ENCODE data around the gene MPDZ.
A peak's percentile ranks its signal among the peaks of the same experiment; 100 is the strongest.

Gene MPDZ

DNA sequence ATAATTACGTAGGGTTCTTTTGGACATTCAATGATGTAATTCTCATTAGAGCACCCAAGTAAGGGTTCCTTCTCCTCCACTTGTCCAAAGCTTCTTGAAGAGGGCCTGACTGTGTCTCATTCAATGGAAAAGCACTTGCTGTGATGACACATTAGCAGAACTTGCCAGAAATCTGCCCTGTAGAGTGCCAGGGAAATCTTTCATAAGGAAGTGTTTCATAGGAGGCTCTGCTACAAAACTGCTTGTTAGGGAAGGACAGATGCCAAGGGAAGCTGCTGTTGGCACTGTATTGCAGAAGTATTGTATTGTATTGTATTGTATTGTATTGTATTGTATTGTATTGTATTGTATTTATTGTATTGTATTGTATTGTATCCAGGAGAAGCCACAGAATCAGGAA lies 45.5 kb upstream of the MPDZ start:
- H3K27ac ChIP-seq (ENCODE audit: extremely low read depth, low read depth, low read length), result no peak overlapping the region
- no peaks in the 10 kb centered on the region for H3K4me1 ChIP-seq (ENCODE audit: control insufficient read depth, insufficient read depth, low read length)
- ChIA-PET POLR2A (no interaction called here), CTCF (interaction anchor here (0.8 to 2.8 kb wide), 2 partner anchors 27 to 623 kb away, joined by 6 to 10 read pairs; no protein-coding TSS in a partner anchor)
- TF ChIP-seq ZIC2 (tag by site-specific recombination; IDR thresholded peaks at IDR 0.05) (no peak), ZNF670 (tag by site-specific recombination; IDR thresholded peaks at IDR 0.05; ENCODE audit: low read depth) (no peak), ZNF777 (tag by site-specific recombination; IDR thresholded peaks at IDR 0.05; ENCODE audit: borderline replicate concordance) (no peak), ZNF776 (tag by site-specific recombination; IDR thresholded peaks at IDR 0.05; ENCODE audit: borderline replicate concordance) (no peak), ZNF701 (tag by site-specific recombination; IDR thresholded peaks at IDR 0.05) (no peak)
- no peaks in the 10 kb centered on the region for H3K9me3 ChIP-seq (ENCODE audit: control insufficient read depth, insufficient read depth, low read depth, low read length)
- no peak overlapping the region for H3K4me3 ChIP-seq (ENCODE audit: low read depth, low read length)
- H3K36me3 ChIP-seq (ENCODE audit: control insufficient read depth in 2 of 2, insufficient read depth in 1 of 2, low read length in 2 of 2), result no peaks in the 10 kb centered on the region

DNA sequence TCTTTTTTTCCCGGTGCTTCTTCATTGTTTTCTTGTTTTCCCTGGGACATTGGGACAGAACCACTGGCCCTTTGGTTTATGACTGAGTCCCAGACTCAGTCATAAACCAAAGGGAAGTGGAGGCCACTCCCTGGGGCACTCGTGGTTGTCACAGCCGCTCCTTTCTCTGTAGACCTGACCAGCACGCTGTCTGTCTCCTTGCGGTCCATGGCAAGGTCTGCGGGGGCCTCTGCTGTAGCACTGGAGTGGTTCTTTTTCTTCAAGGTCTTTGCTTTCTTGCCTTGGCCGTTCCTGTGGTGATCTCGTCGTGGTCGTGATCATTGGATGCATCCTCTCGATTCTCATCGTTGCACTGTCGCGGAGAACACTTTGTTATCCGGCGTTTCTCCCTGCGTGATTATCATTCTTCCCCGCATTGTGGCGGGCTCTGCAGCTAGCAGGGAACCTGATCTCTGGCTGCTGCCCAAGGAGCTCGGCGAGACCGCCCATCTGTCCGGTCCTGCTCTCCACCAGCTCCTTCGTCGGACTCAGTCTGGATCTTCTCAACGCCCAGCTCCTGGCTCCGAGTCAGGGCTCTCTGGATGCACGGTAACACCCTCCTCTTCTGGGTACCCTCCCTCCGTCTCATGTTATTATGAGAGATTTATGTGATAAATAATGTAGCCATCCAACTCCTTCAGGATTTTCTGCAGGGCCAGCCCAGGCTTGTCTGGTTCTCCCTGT lies 43.5 kb upstream of the MPDZ start:
- TF ChIP-seq ZNF391 (tag by site-specific recombination; IDR thresholded peaks at IDR 0.05; ENCODE audit: borderline replicate concordance, low read depth) (no peak), ZNF843 (tag by site-specific recombination; IDR thresholded peaks at IDR 0.05) (no peak), GFI1B (tag by site-specific recombination; IDR thresholded peaks at IDR 0.05) (no peak), ZNF488 (tag by site-specific recombination; IDR thresholded peaks at IDR 0.05) (no peak), ZSCAN18 (tag by site-specific recombination; IDR thresholded peaks at IDR 0.05) (no peak), ZNF530 (tag by site-specific recombination; IDR thresholded peaks at IDR 0.05; ENCODE audit: low read depth) (no peak), ZNF23 (tag by site-specific recombination; IDR thresholded peaks at IDR 0.05; ENCODE audit: borderline replicate concordance) (no peak), MYNN (tag by site-specific recombination; IDR thresholded peaks at IDR 0.05; ENCODE audit: borderline replicate concordance) (no peak), ZNF175 (tag by site-specific recombination; IDR thresholded peaks at IDR 0.05) (no peak), ZNF473 (tag by site-specific recombination; IDR thresholded peaks at IDR 0.05) (no peak), ZNF16 (tag by site-specific recombination; IDR thresholded peaks at IDR 0.05; ENCODE audit: low read depth) (no peak), ZNF138 (tag by site-specific recombination; IDR thresholded peaks at IDR 0.05; ENCODE audit: borderline replicate concordance) (no peak), ZNF174 (tag by site-specific recombination; IDR thresholded peaks at IDR 0.05) (no peak)

DNA sequence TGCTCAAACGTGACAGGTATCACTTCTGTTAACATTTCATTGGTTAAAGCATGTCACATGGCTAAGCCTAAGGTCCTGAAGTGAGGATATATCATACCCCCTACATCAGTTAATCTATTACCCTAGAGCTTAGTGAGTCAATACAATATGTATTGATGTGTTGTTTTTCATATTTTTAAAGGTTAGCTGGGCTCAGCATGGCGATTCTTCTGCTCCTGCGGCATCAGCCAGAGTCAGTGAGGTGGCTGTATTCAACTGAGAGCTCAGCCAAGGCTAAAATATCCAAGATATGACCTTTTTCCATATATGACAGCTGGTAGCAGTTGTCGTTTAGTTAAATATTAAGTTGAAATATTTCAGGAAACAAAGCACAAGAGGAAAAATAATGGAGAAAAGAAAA lies 38.5 kb upstream of the MPDZ start:
- CTCF ChIA-PET, result interaction anchor here (0.5 to 0.6 kb wide), 2 partner anchors 32 to 726 kb away, joined by 3 read pairs; no protein-coding TSS in a partner anchor

More for the DNA sequence above, 43.5 kb upstream of the MPDZ start:
- Histone ChIP-seq H3K36me3 (ENCODE audit: control insufficient read depth in 2 of 2, insufficient read depth in 1 of 2, low read length in 2 of 2) (no peaks in the 10 kb centered on the region), H3K4me1 (ENCODE audit: control insufficient read depth, insufficient read depth, low read length) (no peaks in the 10 kb centered on the region), H3K4me3 (ENCODE audit: low read depth, low read length) (no peak overlapping the region), H3K9me3 (ENCODE audit: control insufficient read depth, insufficient read depth, low read depth, low read length) (no peaks in the 10 kb centered on the region), H3K27ac (ENCODE audit: extremely low read depth, low read depth, low read length) (no peak overlapping the region)
- ChIA-PET CTCF (interaction anchor here (2.8 kb wide), 1 partner anchor 29 kb away, joined by 10 read pairs; no protein-coding TSS in a partner anchor), POLR2A (no interaction called here)

More for the DNA sequence above, 38.5 kb upstream of the MPDZ start:
- Histone ChIP-seq H3K4me3 (ENCODE audit: low read depth, low read length) (no peak overlapping the region), H3K36me3 (ENCODE audit: control insufficient read depth in 2 of 2, insufficient read depth in 1 of 2, low read length in 2 of 2) (no peaks in the 10 kb centered on the region), H3K4me1 (ENCODE audit: control insufficient read depth, insufficient read depth, low read length) (no peaks in the 10 kb centered on the region), H3K27ac (ENCODE audit: extremely low read depth, low read depth, low read length) (no peak overlapping the region), H3K9me3 (ENCODE audit: control insufficient read depth, insufficient read depth, low read depth, low read length) (no peaks in the 10 kb centered on the region)
- TF ChIP-seq SETDB1 (IDR thresholded peaks at IDR 0.05; ENCODE audit: insufficient read length, low read length), result peak; percentile 48
- TF ChIP-seq ZSCAN23 (tag by site-specific recombination; IDR thresholded peaks at IDR 0.05), result no peak
- POLR2A ChIA-PET, result interaction anchor here (0.6 kb wide), 1 partner anchor 20 kb away, joined by 4 read pairs; no protein-coding TSS in a partner anchor
